Loucy (cell line): ENCODE measurements around the gene CDH13.

Source experiments
- H2AFZ ChIP-seq: fragments of 200-600 bp; sonication (generic); 2 replicates; pipeline ENCODE4 v1.6.0; 2016; ENCODE audit warnings: antibody characterized with exemption, mild to moderate bottlenecking, low read length, moderate library complexity
- H3F3A ChIP-seq: fragments of 200-600 bp; 2 replicates; pipeline ENCODE4 v1.6.0; 2016; ENCODE audit warnings: antibody characterized with exemption, low read depth, mild to moderate bottlenecking
- H3K27me3 ChIP-seq: fragments of 200-600 bp; sonication (generic); 2 replicates; pipeline ENCODE4 v1.6.1; 2014; ENCODE audit warnings: low read length, mild to moderate bottlenecking; ENCODE audit not compliant: insufficient read depth, poor library complexity, severe bottlenecking
- H3K36me3 ChIP-seq: fragments of 200-600 bp; sonication (generic); 2 replicates; pipeline ENCODE4 v1.6.1; 2016; ENCODE audit warnings: low read length; ENCODE audit not compliant: insufficient read depth
- H3K4me1 ChIP-seq: fragments of 200-600 bp; sonication (generic); 2 replicates; pipeline ENCODE4 v1.5.1; 2014; ENCODE audit warnings: low read length, mild to moderate bottlenecking; ENCODE audit not compliant: insufficient read depth, poor library complexity, severe bottlenecking
- H3K4me2 ChIP-seq: fragments of 200-600 bp; sonication (generic); 2 replicates; pipeline ENCODE4 v1.6.0; 2014; ENCODE audit warnings: antibody characterized with exemption, low read length, low read depth, mild to moderate bottlenecking; ENCODE audit not compliant: poor library complexity, severe bottlenecking
- H3K4me3 ChIP-seq: fragments of 200-600 bp; sonication (generic); 2 replicates; pipeline ENCODE4 v1.5.1; 2014; ENCODE audit warnings: low read length, mild to moderate bottlenecking, mixed read lengths; ENCODE audit not compliant: poor library complexity, severe bottlenecking
- H3K79me2 ChIP-seq: fragments of 200-600 bp; sonication (generic); 2 replicates; pipeline ENCODE4 v1.6.1; 2014; ENCODE audit warnings: low read length; ENCODE audit not compliant: insufficient read depth
- H3K9ac ChIP-seq: fragments of 200-600 bp; sonication (generic); 2 replicates; pipeline ENCODE4 v1.6.0; 2014; ENCODE audit warnings: mild to moderate bottlenecking, low read depth, low read length, moderate library complexity; ENCODE audit not compliant: poor library complexity, severe bottlenecking
- H3K9me2 ChIP-seq: fragments of 200-600 bp; sonication (generic); replicated peaks from 2 replicates; pipeline ENCODE4 v1.6.1; 2016; ENCODE audit warnings: low read depth, low read length, mixed read lengths
- H3K9me3 ChIP-seq: fragments of 200-600 bp; sonication (generic); 2 replicates; pipeline ENCODE4 v1.6.1; 2014; ENCODE audit warnings: mild to moderate bottlenecking, antibody characterized with exemption, low read length, low read depth; ENCODE audit not compliant: insufficient read depth
- H4K20me1 ChIP-seq: fragments of 200-600 bp; sonication (generic); 2 replicates; pipeline ENCODE4 v1.6.0; 2014; ENCODE audit warnings: antibody characterized with exemption, low read length, mild to moderate bottlenecking; ENCODE audit not compliant: insufficient read depth, poor library complexity, severe bottlenecking
- EZH2phosphoT487 ChIP-seq: fragments of 200-600 bp; IDR thresholded peaks from 2 replicates; pipeline ENCODE4 v1.6.1; 2018; ENCODE audit warnings: antibody characterized with exemption, mild to moderate bottlenecking, moderate library complexity, borderline replicate concordance
- TF ChIP-seq, protein P1 (sequence below): fragments of 200-600 bp; sonication (generic); conservative IDR thresholded peaks from 2 replicates; pipeline ENCODE4 v1.5.1; 2014; ENCODE audit warnings: mild to moderate bottlenecking, antibody characterized with exemption, low read length

CDH13 gene

DNA sequence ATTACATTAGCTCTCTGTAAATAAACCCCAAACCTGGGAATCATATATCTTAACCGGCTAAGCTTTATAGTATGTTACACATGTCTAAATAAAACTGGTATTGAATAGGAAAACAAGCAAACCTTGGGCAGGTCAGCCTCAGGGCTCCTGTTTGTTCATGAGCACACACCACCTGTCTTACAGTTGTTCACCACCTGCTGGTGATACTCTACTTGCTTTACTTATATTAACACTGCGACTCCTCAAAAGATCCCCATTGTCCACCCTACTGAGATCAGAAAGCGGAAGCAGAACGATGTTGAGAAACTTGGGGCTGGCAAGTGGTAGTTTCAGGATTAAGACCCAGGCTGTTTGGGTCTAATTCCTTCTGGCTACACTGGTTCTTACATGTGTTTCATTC, 16.4 kb downstream of the CDH13 start:
- H3K4me2 ChIP-seq: no peak overlapping the region
- H2AFZ ChIP-seq: no peak overlapping the region
- no peak overlapping the region for H3K9ac ChIP-seq
- no peaks in the 10 kb centered on the region for H3K79me2 ChIP-seq
- H4K20me1 ChIP-seq: no peaks in the 10 kb centered on the region
- H3K4me1 ChIP-seq: no peaks in the 10 kb centered on the region
- no peaks in the 10 kb centered on the region for H3K9me2 ChIP-seq
- no peaks in the 10 kb centered on the region for H3F3A ChIP-seq
- no peak for TF ChIP-seq EZH2phosphoT487
- TF ChIP-seq, protein P1, sequence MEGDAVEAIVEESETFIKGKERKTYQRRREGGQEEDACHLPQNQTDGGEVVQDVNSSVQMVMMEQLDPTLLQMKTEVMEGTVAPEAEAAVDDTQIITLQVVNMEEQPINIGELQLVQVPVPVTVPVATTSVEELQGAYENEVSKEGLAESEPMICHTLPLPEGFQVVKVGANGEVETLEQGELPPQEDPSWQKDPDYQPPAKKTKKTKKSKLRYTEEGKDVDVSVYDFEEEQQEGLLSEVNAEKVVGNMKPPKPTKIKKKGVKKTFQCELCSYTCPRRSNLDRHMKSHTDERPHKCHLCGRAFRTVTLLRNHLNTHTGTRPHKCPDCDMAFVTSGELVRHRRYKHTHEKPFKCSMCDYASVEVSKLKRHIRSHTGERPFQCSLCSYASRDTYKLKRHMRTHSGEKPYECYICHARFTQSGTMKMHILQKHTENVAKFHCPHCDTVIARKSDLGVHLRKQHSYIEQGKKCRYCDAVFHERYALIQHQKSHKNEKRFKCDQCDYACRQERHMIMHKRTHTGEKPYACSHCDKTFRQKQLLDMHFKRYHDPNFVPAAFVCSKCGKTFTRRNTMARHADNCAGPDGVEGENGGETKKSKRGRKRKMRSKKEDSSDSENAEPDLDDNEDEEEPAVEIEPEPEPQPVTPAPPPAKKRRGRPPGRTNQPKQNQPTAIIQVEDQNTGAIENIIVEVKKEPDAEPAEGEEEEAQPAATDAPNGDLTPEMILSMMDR: no peak
- no peak overlapping the region for H3K4me3 ChIP-seq
- H3K36me3 ChIP-seq: no peaks in the 10 kb centered on the region
- H3K27me3 ChIP-seq: no peaks in the 10 kb centered on the region
- no peaks in the 10 kb centered on the region for H3K9me3 ChIP-seq

DNA sequence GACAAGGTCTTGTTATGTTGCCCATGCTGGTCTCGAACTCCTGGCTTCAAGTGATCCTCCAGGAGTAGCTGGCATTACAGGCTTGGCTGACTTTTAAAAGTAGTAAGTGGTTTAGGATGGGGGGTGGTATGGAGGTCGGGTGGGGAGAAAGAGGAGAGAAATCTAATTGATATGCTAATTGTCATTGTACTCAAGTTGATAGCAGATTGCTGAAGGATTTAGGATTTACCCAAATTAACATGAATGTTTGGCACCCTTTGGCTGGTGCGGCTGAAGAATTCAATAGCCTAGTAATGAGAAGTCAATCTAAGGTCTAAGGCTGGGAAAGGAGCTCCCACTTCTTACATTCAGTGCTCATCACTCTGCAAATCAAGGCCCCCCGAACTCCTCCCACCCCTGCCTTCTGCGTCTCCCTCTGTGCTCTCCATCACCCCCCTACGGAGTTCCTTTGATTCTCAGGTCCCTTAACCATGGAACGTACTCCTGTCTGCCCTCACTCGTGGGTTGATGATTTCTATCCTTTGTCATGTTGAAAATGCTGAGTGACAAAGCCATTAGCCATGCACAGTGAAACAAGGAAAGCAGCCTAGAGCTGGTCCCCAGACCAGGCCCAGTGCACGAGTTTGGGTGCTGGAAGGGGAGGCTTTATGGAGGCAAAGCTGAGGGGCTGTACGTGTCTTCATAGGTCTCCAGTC, 17.3 kb downstream of the CDH13 start:
- Histone ChIP-seq H3K9me2 (no peaks in the 10 kb centered on the region), H3K27me3 (no peaks in the 10 kb centered on the region), H3K9ac (no peak overlapping the region), H3K4me2 (no peak overlapping the region), H2AFZ (no peak overlapping the region), H3K9me3 (no peaks in the 10 kb centered on the region), H3F3A (no peaks in the 10 kb centered on the region), H3K4me3 (no peak overlapping the region), H3K79me2 (no peaks in the 10 kb centered on the region), H3K4me1 (no peaks in the 10 kb centered on the region), H3K36me3 (no peaks in the 10 kb centered on the region), H4K20me1 (no peaks in the 10 kb centered on the region)
- TF ChIP-seq, protein P1: no peak
- no peak for TF ChIP-seq EZH2phosphoT487

DNA sequence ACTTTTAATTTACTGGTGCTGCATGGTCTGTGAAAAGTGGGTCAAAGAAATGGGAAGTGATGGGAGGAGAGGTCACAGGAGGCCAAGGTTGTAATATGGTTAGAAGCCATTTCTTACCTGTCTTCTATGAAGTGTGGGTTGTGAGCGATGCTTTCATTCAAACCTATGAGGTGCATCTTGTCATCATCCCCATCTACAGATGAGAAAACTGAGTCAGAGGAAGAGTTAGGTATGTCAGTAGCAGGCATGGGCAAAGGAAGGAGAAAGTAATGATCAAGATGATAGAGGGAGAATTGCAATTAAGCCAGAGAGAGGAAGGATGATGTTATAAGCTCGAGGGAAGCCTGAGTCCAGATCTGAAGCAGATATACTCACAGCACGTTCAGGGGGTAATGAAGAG, 19.7 kb downstream of the CDH13 start:
- Histone ChIP-seq H3K9me3 (no peaks in the 10 kb centered on the region), H3K4me3 (no peak overlapping the region), H3F3A (no peaks in the 10 kb centered on the region), H4K20me1 (no peaks in the 10 kb centered on the region), H2AFZ (no peak overlapping the region), H3K9me2 (no peaks in the 10 kb centered on the region), H3K9ac (no peak overlapping the region), H3K4me2 (no peak overlapping the region), H3K79me2 (no peaks in the 10 kb centered on the region), H3K36me3 (no peaks in the 10 kb centered on the region), H3K4me1 (peaks cover 17% of the 10 kb centered on the region), H3K27me3 (no peaks in the 10 kb centered on the region)
- TF ChIP-seq EZH2phosphoT487: no peak
- TF ChIP-seq, protein P1: no peak
